H1 (cell line): ENCODE measurements around the gene FOXB1. TPM values are rescaled to one million over a fixed set of nuclear protein-coding genes. Genes with fewer than 3 reads are reported as not detected.

ENCODE experiments used
- CHD2 ChIP-seq: IDR thresholded peaks from 2 replicates; pipeline ENCODE4 v1.6.1; 2012; ENCODE audit warnings: low read length, improper control_type of control experiment
- CHD7 ChIP-seq: fragments of 300-600 bp; sonication (generic); IDR thresholded peaks from 2 replicates; pipeline ENCODE4 v1.7.1; 2012; ENCODE audit warnings: low read length, moderate library complexity, mild to moderate bottlenecking, inconsistent platforms; ENCODE audit not compliant: insufficient replicate concordance
- CREB1 ChIP-seq: IDR thresholded peaks from 2 replicates; pipeline ENCODE4 v1.6.1; 2012; ENCODE audit warnings: inconsistent platforms
- EP300 ChIP-seq, 2 experiments: IDR thresholded peaks; 1 replicate in 1 of 2; 2 replicates in 1 of 2; pipeline ENCODE4 v1.6.1; 2011 to 2012; ENCODE audit warnings: low read depth in 2 of 2, low read length in 2 of 2, mild to moderate bottlenecking in 2 of 2, borderline replicate concordance in 1 of 2, inconsistent platforms in 1 of 2, moderate library complexity in 1 of 2
- GTF2F1 ChIP-seq: IDR thresholded peaks from 2 replicates; pipeline ENCODE4 v1.6.1; 2012; ENCODE audit warnings: low read depth, low read length, improper control_type of control experiment, borderline replicate concordance
- KDM4A ChIP-seq: IDR thresholded peaks from one replicate; pipeline ENCODE4 v1.7.1; 2012; ENCODE audit warnings: low read depth, mild to moderate bottlenecking, moderate library complexity, low read length, inconsistent platforms; ENCODE audit not compliant: severe bottlenecking
- MAFK ChIP-seq: IDR thresholded peaks from 2 replicates; pipeline ENCODE4 v1.6.1; 2012; ENCODE audit warnings: low read depth, mild to moderate bottlenecking, improper control_type of control experiment, low read length
- RFX5 ChIP-seq: IDR thresholded peaks from 2 replicates; pipeline ENCODE4 v1.6.1; 2011; ENCODE audit warnings: low read depth, low read length, improper control_type of control experiment, borderline replicate concordance
- SP4 ChIP-seq: IDR thresholded peaks from 2 replicates; pipeline ENCODE4 v1.6.1; 2012; ENCODE audit warnings: low read length, inconsistent platforms
- TAF7 ChIP-seq: optimal IDR thresholded peaks from 2 replicates; pipeline ENCODE3; 2011; ENCODE audit warnings: low read depth, mild to moderate bottlenecking, inconsistent platforms, low read length, moderate library complexity, borderline replicate concordance
- TEAD4 ChIP-seq: IDR thresholded peaks from 2 replicates; pipeline ENCODE4 v1.6.1; 2012; ENCODE audit warnings: low read depth, low read length, inconsistent platforms, mixed read lengths
- YY1 ChIP-seq: IDR thresholded peaks from 2 replicates; pipeline ENCODE4 v1.6.1; 2011; ENCODE audit warnings: low read depth, mild to moderate bottlenecking, low read length
- polyA plus RNA-seq, 7 experiments: library from polyadenylated mRNA; depleted of rRNA in 3 of 7; stranded (reverse) in 5 of 7; unstranded in 2 of 7; fragments of >200 nt in 5 of 7; fragments of 200-250 nt in 2 of 7; gene quantifications; 1 replicate in 5 of 7; 2 replicates in 1 of 7; 4 replicates in 1 of 7; pipeline versions ENCODE4 v1.2.1 to v1.2.3, GENCODE V29; 2011 to 2013; ENCODE audit warnings: missing spikeins in 2 of 7, mixed read lengths in 2 of 7
- total RNA-seq: library from RNA; stranded (reverse); fragmentation: NEBNext Ultra II Directional; extraction: Animal tissue kit (Norgen Biotek cat#: 25700); gene quantifications from 2 replicates; pipeline ENCODE4 v1.2.1, GENCODE V29; 2021

Gene FOXB1
- total and polyA plus RNA-seq, 2 of the 8 experiments (the other 6 are each of a cell fraction or from before 2014, with no cell fraction given): 0.92 to 1.5 TPM

- TF ChIP-seq CHD7 (no peak), MAFK (no peak), YY1 (peak; percentile 9; the same call in 1 of the 2 replicates), CHD2 (0 out of 2 replicates have a peak, but pooled peaks have one; percentile 59), GTF2F1 (no peak), KDM4A (no peak), TAF7 (no peak), CREB1 (no peak), TEAD4 (no peak), EP300 (IDR thresholded peaks at IDR 0.05; ENCODE audit: borderline replicate concordance in 1 of 2, low read depth in 2 of 2, low read length in 2 of 2) (no peak), RFX5 (no peak), SP4 (no peak)
Measured at GRCh38 chr15:60004846-60005351, 788 bp downstream of the FOXB1 start (continued).
